ENCODE measurements around the gene CCDC6.

GRCh38 chr10:59902016-59902415 lies 4.3 kb downstream of the CCDC6 start:
- TF ChIP-seq CTCF (IDR thresholded peaks at IDR 0.05): no peak
- no peak for TF ChIP-seq POLR2A (IDR thresholded peaks at IDR 0.05)

All from vagina (tissue), 2 donors.